ENCODE measurements around the gene ATP6V0D1. TPM values are rescaled to one million over a fixed set of nuclear protein-coding genes. Genes with fewer than 3 reads are reported as not detected.

The ATP6V0D1 gene
- polyA plus RNA-seq, 2 of the 4 experiments (the other 2 are of a cell fraction), result 45.7 to 103 TPM

GRCh38 chr16:67425580-67425979 lies 55.4 kb downstream of the ATP6V0D1 start:
- no peak for FAIRE-seq

GRCh38 chr16:67425061-67425460 lies 55.9 kb downstream of the ATP6V0D1 start:
- POLR2A ChIA-PET, result no interaction called here
- ATAC-seq (no peak), FAIRE-seq (no peak), DNase-seq (ENCODE audit: low read depth in 1 of 2, low spot score in 1 of 2) (no peak)
- no peaks in the 10 kb centered on the region for H3K9me3 ChIP-seq
- H3K27ac ChIP-seq, result no peak overlapping the region
- TF ChIP-seq EP300 (IDR thresholded peaks at IDR 0.05), result no peak
- TF ChIP-seq NR3C1 (IDR thresholded peaks at IDR 0.05), result no peak
- TF ChIP-seq E2F6 (IDR thresholded peaks at IDR 0.05; ENCODE audit: borderline replicate concordance, low read depth), result no peak
- no peak for TF ChIP-seq HES2 (IDR thresholded peaks at IDR 0.05)
- TF ChIP-seq CEBPB (IDR thresholded peaks at IDR 0.05), result no peak
- TF ChIP-seq SREBF2 (IDR thresholded peaks at IDR 0.05), result no peak
- no peak for TF ChIP-seq TP53 (CRISPR knock-in tag; IDR thresholded peaks at IDR 0.05)
- no peak for TF ChIP-seq HOXA7 (CRISPR knock-in tag; IDR thresholded peaks at IDR 0.05)
- TF ChIP-seq ZFP36 (IDR thresholded peaks at IDR 0.05; ENCODE audit: borderline replicate concordance, partially characterized antibody), result no peak
- TF ChIP-seq PBX3 (IDR thresholded peaks at IDR 0.05), result no peak
- TF ChIP-seq ZC3H11A (IDR thresholded peaks at IDR 0.05), result no peak
- TF ChIP-seq MYC (IDR thresholded peaks at IDR 0.05; ENCODE audit: borderline replicate concordance, low read length), result no peak
- no peak for TF ChIP-seq MAX (IDR thresholded peaks at IDR 0.05)
- no peak for TF ChIP-seq PHF8 (IDR thresholded peaks at IDR 0.05; ENCODE audit: borderline replicate concordance, low read depth)
- TF ChIP-seq JUN (IDR thresholded peaks at IDR 0.05), result no peak
- no peak for TF ChIP-seq FOXS1 (CRISPR knock-in tag; IDR thresholded peaks at IDR 0.05)
- 0 out of 3 replicates have a peak, but pooled peaks cover under 1% of the 10 kb centered on the region for H3K4me1 ChIP-seq
- 74% methylated on average over 6 of the region's 6 CpGs for WGBS (ENCODE audit: missing lambda C conversion rate)
- H3K4me3 ChIP-seq, result no peak overlapping the region
- CTCF ChIA-PET, result interaction anchor here (0.7 to 10.9 kb wide), 9 partner anchors 7 to 165 kb away, joined by 3 to 207 read pairs (median 16); partner anchors contain the start of genes ATP6V0D1, KCTD19, LRRC36 and ZDHHC1
- no peak overlapping the region for H3K4me2 ChIP-seq

More at GRCh38 chr16:67425580-67425979, 55.4 kb downstream of the ATP6V0D1 start:
- 66% methylated on average over 4 of the region's 4 CpGs for WGBS (ENCODE audit: missing lambda C conversion rate)
- ChIA-PET POLR2A (no interaction called here), CTCF (interaction anchor here (1.1 to 10.9 kb wide), 9 partner anchors 8 to 166 kb away, joined by 3 to 207 read pairs (median 16); partner anchors contain the start of genes ATP6V0D1, KCTD19, LRRC36 and ZDHHC1)
- Histone ChIP-seq H3K27ac (no peak overlapping the region), H3K4me2 (no peak overlapping the region), H3K9me3 (no peaks in the 10 kb centered on the region), H3K4me1 (0 out of 3 replicates have a peak, but pooled peaks cover 3% of the 10 kb centered on the region), H3K4me3 (no peak overlapping the region)
- ATAC-seq (no peak), DNase-seq (ENCODE audit: low read depth in 1 of 2, low spot score in 1 of 2) (no peak)
- TF ChIP-seq FOXS1 (CRISPR knock-in tag; IDR thresholded peaks at IDR 0.05) (no peak), PHF8 (IDR thresholded peaks at IDR 0.05; ENCODE audit: borderline replicate concordance, low read depth) (no peak), HES2 (IDR thresholded peaks at IDR 0.05) (no peak)

GRCh38 chr16:67424261-67424615 lies 56.7 kb downstream of the ATP6V0D1 start:
- no peaks in the 10 kb centered on the region for H3K9me3 ChIP-seq
- H3K4me3 ChIP-seq, result no peak overlapping the region
- CTCF ChIA-PET, result interaction anchor here (0.7 to 10.9 kb wide), 6 partner anchors 7 to 97 kb away, joined by 3 to 207 read pairs (median 32); partner anchors contain the start of genes KCTD19, LRRC36 and ZDHHC1
- no peak overlapping the region for H3K4me2 ChIP-seq
- TF ChIP-seq RFX5 (IDR thresholded peaks at IDR 0.05), result no peak
- TF ChIP-seq HOXB13 (CRISPR knock-in tag; IDR thresholded peaks at IDR 0.05; ENCODE audit: low read depth), result no peak
- TF ChIP-seq ZNF302 (CRISPR knock-in tag; IDR thresholded peaks at IDR 0.05), result no peak
- no peak for TF ChIP-seq GATA3 (IDR thresholded peaks at IDR 0.05; ENCODE audit: borderline replicate concordance)
- TF ChIP-seq FOXS1 (CRISPR knock-in tag; IDR thresholded peaks at IDR 0.05), result no peak
- 60% methylated on average over 5 of the region's 5 CpGs for WGBS (ENCODE audit: missing lambda C conversion rate)
- POLR2A ChIA-PET, result no interaction called here
- FAIRE-seq (no peak), DNase-seq (ENCODE audit: low read depth in 1 of 2, low spot score in 1 of 2) (no peak), ATAC-seq (no peak)
- no peak overlapping the region; a peak in 1 of 6 replicates for H3K27ac ChIP-seq
- H3K4me1 ChIP-seq, result no peaks in the 10 kb centered on the region
